ENCODE results near the gene RFNG. TPM values are rescaled to one million over a fixed set of nuclear protein-coding genes. Genes with fewer than 3 reads are reported as not detected.

Gene RFNG
- total and polyA plus RNA-seq, 2 of the 13 experiments (the other 11 are each of a cell fraction or from before 2014, with no cell fraction given) = 61.4 to 64.0 TPM

DNA sequence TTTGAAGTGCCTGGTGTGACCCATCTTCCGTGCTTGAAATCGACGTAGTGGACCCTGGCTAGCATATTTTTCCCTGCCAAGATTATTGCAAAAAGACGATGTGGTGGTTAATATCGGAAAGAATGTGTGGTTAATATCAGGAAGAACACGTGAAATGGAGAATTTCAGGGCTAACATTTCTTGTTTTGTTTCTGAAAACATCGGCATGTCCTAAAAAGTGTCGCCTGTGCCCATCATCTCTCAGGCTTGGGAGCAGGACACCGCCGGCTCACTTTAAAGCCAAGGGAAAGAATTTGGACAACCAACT, 13.8 kb downstream of the RFNG start (continued):
- no peak for TF ChIP-seq CHD2 (IDR thresholded peaks at IDR 0.05; ENCODE audit: low read depth, low read length)
- TF ChIP-seq, protein P1, sequence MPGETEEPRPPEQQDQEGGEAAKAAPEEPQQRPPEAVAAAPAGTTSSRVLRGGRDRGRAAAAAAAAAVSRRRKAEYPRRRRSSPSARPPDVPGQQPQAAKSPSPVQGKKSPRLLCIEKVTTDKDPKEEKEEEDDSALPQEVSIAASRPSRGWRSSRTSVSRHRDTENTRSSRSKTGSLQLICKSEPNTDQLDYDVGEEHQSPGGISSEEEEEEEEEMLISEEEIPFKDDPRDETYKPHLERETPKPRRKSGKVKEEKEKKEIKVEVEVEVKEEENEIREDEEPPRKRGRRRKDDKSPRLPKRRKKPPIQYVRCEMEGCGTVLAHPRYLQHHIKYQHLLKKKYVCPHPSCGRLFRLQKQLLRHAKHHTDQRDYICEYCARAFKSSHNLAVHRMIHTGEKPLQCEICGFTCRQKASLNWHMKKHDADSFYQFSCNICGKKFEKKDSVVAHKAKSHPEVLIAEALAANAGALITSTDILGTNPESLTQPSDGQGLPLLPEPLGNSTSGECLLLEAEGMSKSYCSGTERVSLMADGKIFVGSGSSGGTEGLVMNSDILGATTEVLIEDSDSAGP (CRISPR knock-in tag; IDR thresholded peaks at IDR 0.05; ENCODE audit: borderline replicate concordance) = no peak
- 0 out of 2 replicates have a peak, but pooled peaks have one; percentile 9 for TF ChIP-seq ZNF501 (CRISPR knock-in tag; IDR thresholded peaks at IDR 0.05)
- TF ChIP-seq PHF21A (CRISPR knock-in tag; IDR thresholded peaks at IDR 0.05) = peak; percentile 4; the same call in 1 of the 2 replicates
- TF ChIP-seq, protein P2, sequence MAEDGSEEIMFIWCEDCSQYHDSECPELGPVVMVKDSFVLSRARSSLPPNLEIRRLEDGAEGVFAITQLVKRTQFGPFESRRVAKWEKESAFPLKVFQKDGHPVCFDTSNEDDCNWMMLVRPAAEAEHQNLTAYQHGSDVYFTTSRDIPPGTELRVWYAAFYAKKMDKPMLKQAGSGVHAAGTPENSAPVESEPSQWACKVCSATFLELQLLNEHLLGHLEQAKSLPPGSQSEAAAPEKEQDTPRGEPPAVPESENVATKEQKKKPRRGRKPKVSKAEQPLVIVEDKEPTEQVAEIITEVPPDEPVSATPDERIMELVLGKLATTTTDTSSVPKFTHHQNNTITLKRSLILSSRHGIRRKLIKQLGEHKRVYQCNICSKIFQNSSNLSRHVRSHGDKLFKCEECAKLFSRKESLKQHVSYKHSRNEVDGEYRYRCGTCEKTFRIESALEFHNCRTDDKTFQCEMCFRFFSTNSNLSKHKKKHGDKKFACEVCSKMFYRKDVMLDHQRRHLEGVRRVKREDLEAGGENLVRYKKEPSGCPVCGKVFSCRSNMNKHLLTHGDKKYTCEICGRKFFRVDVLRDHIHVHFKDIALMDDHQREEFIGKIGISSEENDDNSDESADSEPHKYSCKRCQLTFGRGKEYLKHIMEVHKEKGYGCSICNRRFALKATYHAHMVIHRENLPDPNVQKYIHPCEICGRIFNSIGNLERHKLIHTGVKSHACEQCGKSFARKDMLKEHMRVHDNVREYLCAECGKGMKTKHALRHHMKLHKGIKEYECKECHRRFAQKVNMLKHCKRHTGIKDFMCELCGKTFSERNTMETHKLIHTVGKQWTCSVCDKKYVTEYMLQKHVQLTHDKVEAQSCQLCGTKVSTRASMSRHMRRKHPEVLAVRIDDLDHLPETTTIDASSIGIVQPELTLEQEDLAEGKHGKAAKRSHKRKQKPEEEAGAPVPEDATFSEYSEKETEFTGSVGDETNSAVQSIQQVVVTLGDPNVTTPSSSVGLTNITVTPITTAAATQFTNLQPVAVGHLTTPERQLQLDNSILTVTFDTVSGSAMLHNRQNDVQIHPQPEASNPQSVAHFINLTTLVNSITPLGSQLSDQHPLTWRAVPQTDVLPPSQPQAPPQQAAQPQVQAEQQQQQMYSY (CRISPR knock-in tag; IDR thresholded peaks at IDR 0.05) = no peak
- TF ChIP-seq, protein P3, sequence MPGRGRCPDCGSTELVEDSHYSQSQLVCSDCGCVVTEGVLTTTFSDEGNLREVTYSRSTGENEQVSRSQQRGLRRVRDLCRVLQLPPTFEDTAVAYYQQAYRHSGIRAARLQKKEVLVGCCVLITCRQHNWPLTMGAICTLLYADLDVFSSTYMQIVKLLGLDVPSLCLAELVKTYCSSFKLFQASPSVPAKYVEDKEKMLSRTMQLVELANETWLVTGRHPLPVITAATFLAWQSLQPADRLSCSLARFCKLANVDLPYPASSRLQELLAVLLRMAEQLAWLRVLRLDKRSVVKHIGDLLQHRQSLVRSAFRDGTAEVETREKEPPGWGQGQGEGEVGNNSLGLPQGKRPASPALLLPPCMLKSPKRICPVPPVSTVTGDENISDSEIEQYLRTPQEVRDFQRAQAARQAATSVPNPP (CRISPR knock-in tag; IDR thresholded peaks at IDR 0.05) = no peak
- TF ChIP-seq, protein P4, sequence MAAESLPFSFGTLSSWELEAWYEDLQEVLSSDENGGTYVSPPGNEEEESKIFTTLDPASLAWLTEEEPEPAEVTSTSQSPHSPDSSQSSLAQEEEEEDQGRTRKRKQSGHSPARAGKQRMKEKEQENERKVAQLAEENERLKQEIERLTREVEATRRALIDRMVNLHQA (CRISPR knock-in tag; IDR thresholded peaks at IDR 0.05) = 0 out of 2 replicates have a peak, but pooled peaks have one; percentile 1
- TF ChIP-seq MXI1 (IDR thresholded peaks at IDR 0.05; ENCODE audit: borderline replicate concordance, low read depth, low read length) = peak; percentile 51; the same call in 1 of the 3 replicates
- TF ChIP-seq, protein P5, sequence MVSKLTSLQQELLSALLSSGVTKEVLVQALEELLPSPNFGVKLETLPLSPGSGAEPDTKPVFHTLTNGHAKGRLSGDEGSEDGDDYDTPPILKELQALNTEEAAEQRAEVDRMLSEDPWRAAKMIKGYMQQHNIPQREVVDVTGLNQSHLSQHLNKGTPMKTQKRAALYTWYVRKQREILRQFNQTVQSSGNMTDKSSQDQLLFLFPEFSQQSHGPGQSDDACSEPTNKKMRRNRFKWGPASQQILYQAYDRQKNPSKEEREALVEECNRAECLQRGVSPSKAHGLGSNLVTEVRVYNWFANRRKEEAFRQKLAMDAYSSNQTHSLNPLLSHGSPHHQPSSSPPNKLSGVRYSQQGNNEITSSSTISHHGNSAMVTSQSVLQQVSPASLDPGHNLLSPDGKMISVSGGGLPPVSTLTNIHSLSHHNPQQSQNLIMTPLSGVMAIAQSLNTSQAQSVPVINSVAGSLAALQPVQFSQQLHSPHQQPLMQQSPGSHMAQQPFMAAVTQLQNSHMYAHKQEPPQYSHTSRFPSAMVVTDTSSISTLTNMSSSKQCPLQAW (CRISPR knock-in tag; IDR thresholded peaks at IDR 0.05) = peak; percentile 76; the same call in 1 of the 2 replicates
- TF ChIP-seq RELA (CRISPR knock-in tag; IDR thresholded peaks at IDR 0.05) = no peak
- TF ChIP-seq SMYD3 (CRISPR knock-in tag; IDR thresholded peaks at IDR 0.05) = 0 out of 2 replicates have a peak, but pooled peaks have one; percentile 6
- no peak for TF ChIP-seq ESRRA (CRISPR knock-in tag; IDR thresholded peaks at IDR 0.05; ENCODE audit: low read depth)
- TF ChIP-seq TCF7 (IDR thresholded peaks at IDR 0.05; ENCODE audit: low read depth) = peak; percentile 64; the same call in 1 of the 2 replicates
- TF ChIP-seq, protein P6, sequence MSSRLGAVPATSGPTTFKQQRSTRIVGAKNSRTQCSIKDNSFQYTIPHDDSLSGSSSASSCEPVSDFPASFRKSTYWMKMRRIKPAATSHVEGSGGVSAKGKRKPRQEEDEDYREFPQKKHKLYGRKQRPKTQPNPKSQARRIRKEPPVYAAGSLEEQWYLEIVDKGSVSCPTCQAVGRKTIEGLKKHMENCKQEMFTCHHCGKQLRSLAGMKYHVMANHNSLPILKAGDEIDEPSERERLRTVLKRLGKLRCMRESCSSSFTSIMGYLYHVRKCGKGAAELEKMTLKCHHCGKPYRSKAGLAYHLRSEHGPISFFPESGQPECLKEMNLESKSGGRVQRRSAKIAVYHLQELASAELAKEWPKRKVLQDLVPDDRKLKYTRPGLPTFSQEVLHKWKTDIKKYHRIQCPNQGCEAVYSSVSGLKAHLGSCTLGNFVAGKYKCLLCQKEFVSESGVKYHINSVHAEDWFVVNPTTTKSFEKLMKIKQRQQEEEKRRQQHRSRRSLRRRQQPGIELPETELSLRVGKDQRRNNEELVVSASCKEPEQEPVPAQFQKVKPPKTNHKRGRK (CRISPR knock-in tag; IDR thresholded peaks at IDR 0.05) = no peak
- no peak for TF ChIP-seq ZNF224 (CRISPR knock-in tag; IDR thresholded peaks at IDR 0.05)
- no peak for TF ChIP-seq JUNB (CRISPR knock-in tag; IDR thresholded peaks at IDR 0.05; ENCODE audit: borderline replicate concordance)
- no peak for TF ChIP-seq ZNF160 (CRISPR knock-in tag; IDR thresholded peaks at IDR 0.05)
- peak; percentile 19 for TF ChIP-seq ZEB1 (IDR thresholded peaks at IDR 0.05; ENCODE audit: insufficient replicate concordance, low read depth)
- 0 out of 2 replicates have a peak, but pooled peaks have one; percentile 3 for TF ChIP-seq WIZ (CRISPR knock-in tag; IDR thresholded peaks at IDR 0.05)
- no peak for TF ChIP-seq ZNF382 (CRISPR knock-in tag; IDR thresholded peaks at IDR 0.05; ENCODE audit: borderline replicate concordance)
- TF ChIP-seq SNAPC2 (CRISPR knock-in tag; IDR thresholded peaks at IDR 0.05) = no peak
